ENCODE measurements around the gene HTRA3. TPM values are rescaled to one million over a fixed set of nuclear protein-coding genes. Genes with fewer than 3 reads are reported as not detected.

Gene HTRA3
- total and polyA plus RNA-seq, 2 of the 4 experiments (the other 2 are of a cell fraction): 1.3 to 9.5 TPM

DNA sequence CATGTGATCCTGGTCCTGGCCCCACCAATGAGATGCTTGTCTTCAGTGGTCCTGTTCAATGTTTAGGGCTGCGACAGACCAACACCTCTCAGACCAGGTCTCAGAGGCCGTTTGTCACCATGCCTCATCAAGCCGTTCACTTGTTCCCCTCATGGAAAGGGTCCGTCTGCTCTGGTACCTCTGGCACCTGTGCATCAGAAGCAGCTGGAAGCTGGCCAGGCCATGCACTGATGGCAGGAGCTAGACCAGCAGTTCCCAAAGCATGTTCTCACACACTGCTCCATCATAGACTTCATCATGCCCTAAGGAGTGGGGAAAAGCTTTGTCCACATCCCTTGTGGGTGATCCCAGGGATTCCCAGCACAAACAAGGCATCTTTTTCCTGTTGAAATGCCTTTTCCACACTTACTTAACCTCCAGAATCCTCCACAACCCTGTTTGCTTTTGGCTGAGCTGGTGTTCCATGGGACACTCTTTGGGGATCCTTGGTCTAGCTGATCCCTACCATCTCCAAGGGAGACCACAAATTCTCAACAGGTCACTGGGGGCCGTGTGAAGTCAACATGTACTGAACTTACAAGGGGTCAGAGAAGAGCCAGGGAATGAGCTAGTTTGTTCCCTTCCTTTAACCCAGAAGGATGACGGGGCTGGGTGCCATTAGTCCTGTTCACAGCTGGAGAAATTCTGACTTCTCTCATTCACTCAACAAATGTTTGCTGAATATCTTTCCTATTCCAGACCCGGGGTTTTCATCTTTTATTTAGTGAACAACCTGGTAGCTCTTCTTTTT, 48.7 kb upstream of the HTRA3 start:
- Histone ChIP-seq H2BK20ac (ENCODE audit: low read depth, low read length) (no peak overlapping the region), H4K8ac (ENCODE audit: low read depth in 2 of 2, low read length in 2 of 2) (no peak overlapping the region), H4K20me1 (ENCODE audit: insufficient read depth, low read length) (no peaks in the 10 kb centered on the region), H3K9ac (ENCODE audit: low read depth, low read length) (no peak overlapping the region), H3K18ac (ENCODE audit: low read depth, low read length) (no peak overlapping the region), H3K27me3 (ENCODE audit: control insufficient read depth, insufficient read depth, low read length) (peaks cover 5% of the 10 kb centered on the region; the same call in 1 of the 2 replicates), H4K5ac (ENCODE audit: low read depth, low read length) (no peak overlapping the region), H2BK15ac (ENCODE audit: low read depth, low read length) (no peak overlapping the region), H3K14ac (replicated peaks; ENCODE audit: low read depth, low read length) (no peak overlapping the region), H3K4me3 (ENCODE audit: insufficient read depth, low read depth, low read length) (no peak overlapping the region), H3K56ac (ENCODE audit: extremely low read depth, insufficient read depth, low read length) (no peak overlapping the region), H3K27ac (ENCODE audit: insufficient read depth, low read length) (no peak overlapping the region), H3K4ac (ENCODE audit: low read depth, low read length) (no peak overlapping the region), H4K91ac (ENCODE audit: insufficient read depth, low read depth, low read length) (no peak overlapping the region), H3K79me1 (ENCODE audit: low read depth in 1 of 2, low read length in 2 of 2) (no peaks in the 10 kb centered on the region), H3K9me1 (ENCODE audit: insufficient read depth, low read length) (no peaks in the 10 kb centered on the region), H3K23ac (ENCODE audit: low read depth, low read length) (no peak overlapping the region), H3K36me3 (ENCODE audit: control insufficient read depth, insufficient read depth, low read length) (no peaks in the 10 kb centered on the region), H2AFZ (replicated peaks; ENCODE audit: low read length, poor library complexity) (no peak overlapping the region), H3K4me1 (ENCODE audit: control insufficient read depth, insufficient read depth, low read length) (no peaks in the 10 kb centered on the region), H3K4me2 (ENCODE audit: low read depth, low read length) (no peak overlapping the region), H2AK5ac (ENCODE audit: low read depth, low read length) (no peak overlapping the region), H2BK120ac (ENCODE audit: low read depth, low read length) (no peak overlapping the region), H3K9me3 (ENCODE audit: control insufficient read depth, insufficient read depth, low read length) (no peaks in the 10 kb centered on the region), H2BK5ac (ENCODE audit: low read depth, low read length, poor library complexity, severe bottlenecking) (no peak overlapping the region), H2AK9ac (replicated peaks; ENCODE audit: low read depth, low read length, poor library complexity) (no peak overlapping the region)
- DNase-seq: no peak
- ChIA-PET POLR2A (ENCODE audit: unreplicated experiment) (no interaction called here), CTCF (interaction anchor here (0.6 to 1.3 kb wide), 3 partner anchors 44 to 1428 kb away, joined by 3 to 4 read pairs (median 4); no protein-coding TSS in a partner anchor)
- in situ Hi-C loops (cut with MboI; ENCODE audit: low sequenced_read_pairs) (loop anchor here (25.0 kb wide), 1 partner anchor 391 kb away; no protein-coding TSS in a partner anchor), dilution Hi-C loops (cut with HindIII; ENCODE audit: low sequenced_read_pairs, unreplicated experiment) (no loop called here), intact Hi-C loops (cut with micrococcal nuclease) (no loop called here)
- no TSS peak for BruUV-seq (replicated peaks)
- 79% methylated on average over 4 of the region's 7 CpGs; no CpG with 5 or more reads in 1 of the 2 experiments for WGBS, 2 experiments (ENCODE audit: extremely low coverage in 2 of 2, insufficient read length in 1 of 2)
- TF ChIP-seq, protein P1, sequence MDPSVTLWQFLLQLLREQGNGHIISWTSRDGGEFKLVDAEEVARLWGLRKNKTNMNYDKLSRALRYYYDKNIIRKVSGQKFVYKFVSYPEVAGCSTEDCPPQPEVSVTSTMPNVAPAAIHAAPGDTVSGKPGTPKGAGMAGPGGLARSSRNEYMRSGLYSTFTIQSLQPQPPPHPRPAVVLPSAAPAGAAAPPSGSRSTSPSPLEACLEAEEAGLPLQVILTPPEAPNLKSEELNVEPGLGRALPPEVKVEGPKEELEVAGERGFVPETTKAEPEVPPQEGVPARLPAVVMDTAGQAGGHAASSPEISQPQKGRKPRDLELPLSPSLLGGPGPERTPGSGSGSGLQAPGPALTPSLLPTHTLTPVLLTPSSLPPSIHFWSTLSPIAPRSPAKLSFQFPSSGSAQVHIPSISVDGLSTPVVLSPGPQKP (IDR thresholded peaks at IDR 0.05; ENCODE audit: borderline replicate concordance, low read depth, low read length): no peak
- no peak for ATAC-seq (ENCODE audit: low read depth)

Measured in IMR-90 (cell line).